Measurements from ENCODE around the gene FTO. TPM values are rescaled to one million over a fixed set of nuclear protein-coding genes. Genes with fewer than 3 reads are reported as not detected.

FTO gene
- polyA plus RNA-seq, 3 donors: 16.8 to 51.0 (median 37.7) TPM

DNA sequence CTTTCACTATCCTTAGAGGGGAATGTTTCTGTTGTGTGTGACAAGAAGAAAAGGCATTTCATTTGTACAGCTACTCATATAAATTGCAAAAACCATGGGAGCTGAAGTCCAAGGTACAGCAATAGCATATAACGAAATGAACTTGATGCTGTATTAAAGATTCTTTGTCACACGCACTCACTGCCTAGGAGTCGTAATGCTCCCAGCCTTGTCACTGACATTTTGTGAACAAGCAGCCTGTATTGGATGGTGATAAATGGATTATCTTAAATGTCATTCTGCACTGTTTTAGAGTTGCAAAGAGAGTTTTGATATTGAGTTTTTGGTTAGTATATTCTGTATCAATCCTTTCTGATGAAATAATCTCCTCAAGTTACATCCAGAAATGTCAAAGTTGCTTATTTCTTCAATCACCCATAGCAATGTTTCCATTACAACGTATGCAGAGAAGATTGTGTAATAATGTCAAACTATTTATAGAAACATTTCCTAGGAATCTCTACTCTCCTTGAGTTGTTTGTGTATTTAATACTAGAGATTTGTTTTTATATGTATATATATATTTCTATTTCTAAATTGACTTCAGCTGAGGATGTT, 270.6 kb downstream of the FTO start:
- no peaks in the 10 kb centered on the region for H3K9me3 Mint-ChIP-seq

DNA sequence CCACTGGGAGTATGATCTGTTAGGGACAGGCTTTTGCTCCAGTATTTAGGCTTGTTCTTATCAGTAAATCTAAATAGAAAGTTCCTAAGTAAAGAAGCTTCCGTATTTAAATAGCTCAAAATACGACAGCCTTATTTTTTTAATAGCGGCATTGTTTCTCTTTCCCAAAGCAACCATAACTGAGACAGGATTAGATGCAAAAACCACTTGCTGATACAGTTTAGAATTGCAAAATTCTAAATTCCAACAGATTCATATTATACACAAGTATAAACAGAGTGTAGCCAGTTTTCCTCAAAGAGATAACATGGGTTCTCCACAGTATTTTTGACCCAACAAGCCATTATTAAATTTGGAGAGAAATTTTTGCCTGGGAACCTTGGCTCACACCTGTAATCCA, 276.7 kb downstream of the FTO start:
- Histone ChIP-seq H4K20me1 (ENCODE audit: insufficient read depth, low read length) (no peaks in the 10 kb centered on the region), H3K79me2 (ENCODE audit: insufficient read depth, low read length) (no peaks in the 10 kb centered on the region), H3K27ac (ENCODE audit: low read depth in 1 of 2, low read length in 2 of 2) (no peak overlapping the region), H3K27me3 (ENCODE audit: control insufficient read depth in 2 of 2, insufficient read depth in 2 of 2, low read length in 2 of 2) (no peaks in the 10 kb centered on the region), H3K36me3 (replicated peaks in 1 of 2; ENCODE audit: control insufficient read depth in 1 of 2, insufficient read depth in 2 of 2, low read length in 2 of 2) (no peaks in the 10 kb centered on the region), H3K4me1 (ENCODE audit: control insufficient read depth in 1 of 2, insufficient read depth in 2 of 2, low read length in 2 of 2) (no peaks in the 10 kb centered on the region), H2AFZ (ENCODE audit: insufficient read depth, low read depth, low read length, poor library complexity, severe bottlenecking) (no peak overlapping the region), H3K9ac (ENCODE audit: insufficient read depth, low read length, poor library complexity, severe bottlenecking) (no peak overlapping the region), H3K4me2 (replicated peaks; ENCODE audit: extremely low read depth, low read length, poor library complexity, severe bottlenecking) (no peak overlapping the region), H3K9me3 (replicated peaks in 1 of 2; ENCODE audit: control insufficient read depth in 1 of 2, insufficient read depth in 1 of 2, low read length in 2 of 2) (no peaks in the 10 kb centered on the region), H3K4me3 (replicated peaks in 1 of 3; ENCODE audit: low read depth in 2 of 3, low read length in 3 of 3) (no peak overlapping the region)
- H3K36me3 Mint-ChIP-seq: no peaks in the 10 kb centered on the region
- no peak for DNase-seq
- no peaks in the 10 kb centered on the region for H3K27me3 Mint-ChIP-seq (ENCODE audit: low read depth in 3 of 3)
- no peak overlapping the region for H3K27ac Mint-ChIP-seq
- no CpG with 5 or more reads among the region's 3 CpGs for WGBS (ENCODE audit: insufficient coverage)
- H3K4me1 Mint-ChIP-seq: no peaks in the 10 kb centered on the region
- TF ChIP-seq, protein P1, sequence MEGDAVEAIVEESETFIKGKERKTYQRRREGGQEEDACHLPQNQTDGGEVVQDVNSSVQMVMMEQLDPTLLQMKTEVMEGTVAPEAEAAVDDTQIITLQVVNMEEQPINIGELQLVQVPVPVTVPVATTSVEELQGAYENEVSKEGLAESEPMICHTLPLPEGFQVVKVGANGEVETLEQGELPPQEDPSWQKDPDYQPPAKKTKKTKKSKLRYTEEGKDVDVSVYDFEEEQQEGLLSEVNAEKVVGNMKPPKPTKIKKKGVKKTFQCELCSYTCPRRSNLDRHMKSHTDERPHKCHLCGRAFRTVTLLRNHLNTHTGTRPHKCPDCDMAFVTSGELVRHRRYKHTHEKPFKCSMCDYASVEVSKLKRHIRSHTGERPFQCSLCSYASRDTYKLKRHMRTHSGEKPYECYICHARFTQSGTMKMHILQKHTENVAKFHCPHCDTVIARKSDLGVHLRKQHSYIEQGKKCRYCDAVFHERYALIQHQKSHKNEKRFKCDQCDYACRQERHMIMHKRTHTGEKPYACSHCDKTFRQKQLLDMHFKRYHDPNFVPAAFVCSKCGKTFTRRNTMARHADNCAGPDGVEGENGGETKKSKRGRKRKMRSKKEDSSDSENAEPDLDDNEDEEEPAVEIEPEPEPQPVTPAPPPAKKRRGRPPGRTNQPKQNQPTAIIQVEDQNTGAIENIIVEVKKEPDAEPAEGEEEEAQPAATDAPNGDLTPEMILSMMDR (IDR thresholded peaks at IDR 0.05): no peak
- intact Hi-C loops (cut with micrococcal nuclease): no loop called here
- no peaks in the 10 kb centered on the region for H3K9me3 Mint-ChIP-seq
- no peak overlapping the region for H3K4me3 Mint-ChIP-seq

More for the DNA sequence above, 270.6 kb downstream of the FTO start:
- Histone ChIP-seq H2AFZ (ENCODE audit: insufficient read depth, low read depth, low read length, poor library complexity, severe bottlenecking) (no peak overlapping the region), H3K9ac (ENCODE audit: insufficient read depth, low read length, poor library complexity, severe bottlenecking) (no peak overlapping the region), H4K20me1 (ENCODE audit: insufficient read depth, low read length) (no peaks in the 10 kb centered on the region), H3K9me3 (replicated peaks in 1 of 2; ENCODE audit: control insufficient read depth in 1 of 2, insufficient read depth in 1 of 2, low read length in 2 of 2) (no peaks in the 10 kb centered on the region), H3K4me2 (replicated peaks; ENCODE audit: extremely low read depth, low read length, poor library complexity, severe bottlenecking) (no peak overlapping the region), H3K4me3 (replicated peaks in 1 of 3; ENCODE audit: low read depth in 2 of 3, low read length in 3 of 3) (no peak overlapping the region), H3K27me3 (ENCODE audit: control insufficient read depth in 2 of 2, insufficient read depth in 2 of 2, low read length in 2 of 2) (no peaks in the 10 kb centered on the region), H3K36me3 (replicated peaks in 1 of 2; ENCODE audit: control insufficient read depth in 1 of 2, insufficient read depth in 2 of 2, low read length in 2 of 2) (no peaks in the 10 kb centered on the region), H3K4me1 (ENCODE audit: control insufficient read depth in 1 of 2, insufficient read depth in 2 of 2, low read length in 2 of 2) (no peaks in the 10 kb centered on the region), H3K79me2 (ENCODE audit: insufficient read depth, low read length) (no peaks in the 10 kb centered on the region), H3K27ac (ENCODE audit: low read depth in 1 of 2, low read length in 2 of 2) (no peak overlapping the region)
- Mint-ChIP-seq H3K4me1 (no peaks in the 10 kb centered on the region), H3K36me3 (peaks cover 1 to 2% of the 10 kb centered on the region in 2 donors), H3K27me3 (ENCODE audit: low read depth in 3 of 3) (no peaks in the 10 kb centered on the region), H3K4me3 (no peak overlapping the region), H3K27ac (no peak overlapping the region)
- no peak for DNase-seq
- no CpG with 5 or more reads among the region's 4 CpGs for WGBS (ENCODE audit: insufficient coverage)
- intact Hi-C loops (cut with micrococcal nuclease): no loop called here
- TF ChIP-seq, protein P1 (IDR thresholded peaks at IDR 0.05): no peak

Measured in CD14-positive monocyte (primary cell).